Measurements from ENCODE around the gene EPB41L1.

Gene EPB41L1

DNA sequence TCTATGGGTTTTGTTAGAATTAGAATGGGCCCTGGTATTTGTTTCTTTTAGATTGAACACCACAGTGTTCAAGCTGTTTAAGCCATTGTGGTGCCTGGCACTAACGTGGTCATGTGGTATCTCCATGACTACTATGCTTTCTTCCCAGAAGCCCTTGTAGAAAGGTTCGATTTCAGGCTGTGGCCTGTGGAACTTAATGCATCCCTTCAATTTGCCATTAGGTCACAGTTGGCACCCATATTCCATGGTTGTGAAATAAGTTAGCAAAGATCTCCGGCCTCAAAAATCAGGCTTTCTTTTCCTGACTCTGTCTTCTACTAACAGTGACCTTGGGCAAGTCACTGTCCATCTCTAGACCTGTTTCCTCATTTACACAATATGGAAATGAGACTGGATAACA lies 50.5 kb downstream of the EPB41L1 start:
- Mint-ChIP-seq H3K27me3 (ENCODE audit: low read depth) (no peaks in the 10 kb centered on the region), H3K4me1 (peaks cover 8% of the 10 kb centered on the region), H3K27ac (no peak overlapping the region), H3K36me3 (ENCODE audit: low read depth) (peaks cover 37% of the 10 kb centered on the region), H3K9me3 (no peaks in the 10 kb centered on the region), H3K4me3 (no peak overlapping the region)
- TF ChIP-seq, protein P1, sequence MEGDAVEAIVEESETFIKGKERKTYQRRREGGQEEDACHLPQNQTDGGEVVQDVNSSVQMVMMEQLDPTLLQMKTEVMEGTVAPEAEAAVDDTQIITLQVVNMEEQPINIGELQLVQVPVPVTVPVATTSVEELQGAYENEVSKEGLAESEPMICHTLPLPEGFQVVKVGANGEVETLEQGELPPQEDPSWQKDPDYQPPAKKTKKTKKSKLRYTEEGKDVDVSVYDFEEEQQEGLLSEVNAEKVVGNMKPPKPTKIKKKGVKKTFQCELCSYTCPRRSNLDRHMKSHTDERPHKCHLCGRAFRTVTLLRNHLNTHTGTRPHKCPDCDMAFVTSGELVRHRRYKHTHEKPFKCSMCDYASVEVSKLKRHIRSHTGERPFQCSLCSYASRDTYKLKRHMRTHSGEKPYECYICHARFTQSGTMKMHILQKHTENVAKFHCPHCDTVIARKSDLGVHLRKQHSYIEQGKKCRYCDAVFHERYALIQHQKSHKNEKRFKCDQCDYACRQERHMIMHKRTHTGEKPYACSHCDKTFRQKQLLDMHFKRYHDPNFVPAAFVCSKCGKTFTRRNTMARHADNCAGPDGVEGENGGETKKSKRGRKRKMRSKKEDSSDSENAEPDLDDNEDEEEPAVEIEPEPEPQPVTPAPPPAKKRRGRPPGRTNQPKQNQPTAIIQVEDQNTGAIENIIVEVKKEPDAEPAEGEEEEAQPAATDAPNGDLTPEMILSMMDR (IDR thresholded peaks at IDR 0.05; ENCODE audit: unreplicated experiment in 3 of 3): no peak

DNA sequence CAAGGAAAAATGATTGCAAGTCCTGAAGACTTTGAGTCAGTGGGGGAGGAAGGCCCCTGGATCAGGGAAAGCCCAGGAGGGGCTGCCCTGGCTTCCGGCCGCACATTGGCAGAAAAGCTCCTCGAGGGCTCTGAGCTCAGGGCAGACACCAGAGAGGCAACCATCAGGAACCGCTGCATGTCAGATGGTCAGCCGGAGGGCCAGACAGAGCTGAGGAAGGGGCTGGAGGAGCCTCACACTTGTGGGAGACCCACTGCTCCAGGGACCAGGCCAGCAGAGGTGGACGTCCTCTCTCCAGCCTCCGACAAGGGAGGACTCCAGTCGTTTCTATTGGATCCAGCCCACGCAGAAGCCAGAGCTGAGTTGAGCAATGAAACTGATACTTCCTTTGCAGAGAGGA lies 51.5 kb downstream of the EPB41L1 start:
- H3K4me3 Mint-ChIP-seq: no peak overlapping the region
- no peaks in the 10 kb centered on the region for H3K9me3 Mint-ChIP-seq
- H3K27me3 Mint-ChIP-seq (ENCODE audit: low read depth): no peaks in the 10 kb centered on the region
- peaks cover 44% of the 10 kb centered on the region for H3K36me3 Mint-ChIP-seq (ENCODE audit: low read depth)
- TF ChIP-seq, protein P1 (IDR thresholded peaks at IDR 0.05; ENCODE audit: unreplicated experiment in 3 of 3): no peak
- H3K27ac Mint-ChIP-seq: no peak overlapping the region
- H3K4me1 Mint-ChIP-seq: peaks cover 15% of the 10 kb centered on the region

GRCh38 chr20:36206641-36207040 lies 52.1 kb downstream of the EPB41L1 start:
- Mint-ChIP-seq H3K9me3 (no peaks in the 10 kb centered on the region), H3K4me1 (peaks cover 15% of the 10 kb centered on the region), H3K27me3 (ENCODE audit: low read depth) (no peaks in the 10 kb centered on the region), H3K4me3 (no peak overlapping the region), H3K27ac (no peak overlapping the region), H3K36me3 (ENCODE audit: low read depth) (peaks cover 44% of the 10 kb centered on the region)
- TF ChIP-seq, protein P1 (IDR thresholded peaks at IDR 0.05; ENCODE audit: unreplicated experiment in 3 of 3): no peak

DNA sequence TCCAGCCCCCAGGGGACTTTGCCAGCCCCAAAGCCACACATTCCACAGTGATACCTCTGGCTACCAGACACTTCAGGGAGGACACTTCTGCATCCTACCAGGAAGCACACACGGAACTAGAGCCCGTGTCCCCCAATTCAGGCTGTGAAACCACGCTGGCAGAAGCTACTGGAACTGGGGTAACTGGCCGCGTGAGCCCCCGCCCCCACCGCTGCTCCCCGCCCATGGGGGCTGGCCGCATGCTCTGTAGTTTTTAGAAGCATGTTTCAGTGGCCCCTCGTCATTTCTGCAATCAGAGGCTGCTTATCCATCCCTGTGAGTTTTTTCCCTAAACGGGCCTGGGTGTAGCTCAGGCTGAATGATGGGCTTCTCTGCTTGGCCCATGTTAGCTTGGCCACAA lies 53.1 kb downstream of the EPB41L1 start:
- Mint-ChIP-seq H3K27me3 (ENCODE audit: low read depth) (peaks cover 3% of the 10 kb centered on the region), H3K4me3 (no peak overlapping the region), H3K9me3 (no peaks in the 10 kb centered on the region), H3K4me1 (peaks cover 15% of the 10 kb centered on the region), H3K27ac (no peak overlapping the region), H3K36me3 (ENCODE audit: low read depth) (peaks cover 40% of the 10 kb centered on the region)
- TF ChIP-seq, protein P1 (IDR thresholded peaks at IDR 0.05; ENCODE audit: unreplicated experiment in 3 of 3): no peak

- Mint-ChIP-seq H3K27me3 (ENCODE audit: low read depth) (peaks cover 3% of the 10 kb centered on the region), H3K27ac (no peak overlapping the region), H3K4me1 (peaks cover 15% of the 10 kb centered on the region), H3K4me3 (no peak overlapping the region), H3K9me3 (no peaks in the 10 kb centered on the region), H3K36me3 (ENCODE audit: low read depth) (peaks cover 38% of the 10 kb centered on the region)
- TF ChIP-seq, protein P1 (IDR thresholded peaks at IDR 0.05; ENCODE audit: unreplicated experiment in 3 of 3): no peak
Measured at GRCh38 chr20:36208257-36208656, 53.7 kb downstream of the EPB41L1 start.

DNA sequence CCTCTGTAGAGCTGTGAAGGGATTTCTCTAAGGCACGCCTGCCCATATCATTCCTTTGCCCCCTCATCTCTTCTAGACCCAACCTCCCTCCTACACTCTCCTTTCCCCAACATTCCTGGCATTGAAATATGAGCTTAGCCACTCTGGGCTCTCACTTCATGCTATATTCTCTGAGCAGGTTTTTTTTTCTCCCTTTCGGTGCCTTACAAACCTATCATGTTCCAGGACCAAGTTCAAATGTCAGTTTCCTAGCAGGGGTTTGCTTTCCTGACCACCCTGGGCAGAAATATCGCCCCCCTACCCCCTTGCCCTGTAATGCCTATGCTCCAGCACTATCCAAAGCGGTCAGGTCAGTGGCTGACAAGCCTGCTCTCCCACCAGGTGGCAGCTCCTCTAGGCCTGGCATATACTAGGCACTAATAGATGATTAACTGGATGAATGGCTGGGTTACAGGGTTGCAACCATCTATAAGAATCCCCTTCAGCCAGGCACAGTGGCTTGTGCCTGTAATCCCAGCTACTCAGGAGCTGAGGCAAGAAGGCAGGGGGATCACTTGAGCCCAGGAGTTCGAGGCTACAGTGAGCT lies 56.0 kb downstream of the EPB41L1 start:
- no peak overlapping the region for H3K4me3 Mint-ChIP-seq
- no peaks in the 10 kb centered on the region for H3K9me3 Mint-ChIP-seq
- H3K4me1 Mint-ChIP-seq: peaks cover 15% of the 10 kb centered on the region
- peak overlapping the region; percentile 12 to 77 (median 67) for H3K27ac Mint-ChIP-seq
- peaks cover 3% of the 10 kb centered on the region for H3K27me3 Mint-ChIP-seq (ENCODE audit: low read depth)
- TF ChIP-seq, protein P1 (IDR thresholded peaks at IDR 0.05; ENCODE audit: unreplicated experiment in 3 of 3): peak; percentile 20 to 25 (median 22)
- H3K36me3 Mint-ChIP-seq (ENCODE audit: low read depth): peaks cover 35% of the 10 kb centered on the region

All from nephron (organoid).